ENCODE measurements around the gene CYP27A1.

The CYP27A1 gene

GRCh38 chr2:218859988-218860831 is 78.3 kb downstream of the CYP27A1 start:
- DNase-seq = no peak

DNA sequence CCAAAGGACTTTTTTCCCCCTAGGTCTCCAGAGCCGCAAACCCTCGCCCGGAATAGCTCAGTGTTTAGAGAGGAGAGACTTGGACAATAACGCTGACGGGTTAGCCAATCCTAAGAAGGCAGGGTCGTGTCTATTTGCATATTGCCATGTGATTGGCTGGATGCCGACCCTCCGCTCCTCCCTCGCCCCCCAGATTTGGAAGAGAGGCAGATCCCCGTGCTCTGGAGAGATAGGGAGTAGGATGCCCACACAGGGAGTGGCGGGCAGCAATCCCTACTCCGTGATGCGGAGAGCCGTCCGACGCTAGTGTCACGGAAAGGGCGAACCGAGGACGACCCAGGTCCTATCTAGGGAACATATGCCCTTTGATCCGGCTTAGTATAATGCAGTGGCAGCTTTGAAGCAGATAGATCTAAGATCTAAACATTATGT is 79.0 kb downstream of the CYP27A1 start:
- peak; percentile 88 for DNase-seq

GRCh38 chr2:218861645-218862318 is 79.8 kb downstream of the CYP27A1 start:
- DNase-seq = no peak

DNA sequence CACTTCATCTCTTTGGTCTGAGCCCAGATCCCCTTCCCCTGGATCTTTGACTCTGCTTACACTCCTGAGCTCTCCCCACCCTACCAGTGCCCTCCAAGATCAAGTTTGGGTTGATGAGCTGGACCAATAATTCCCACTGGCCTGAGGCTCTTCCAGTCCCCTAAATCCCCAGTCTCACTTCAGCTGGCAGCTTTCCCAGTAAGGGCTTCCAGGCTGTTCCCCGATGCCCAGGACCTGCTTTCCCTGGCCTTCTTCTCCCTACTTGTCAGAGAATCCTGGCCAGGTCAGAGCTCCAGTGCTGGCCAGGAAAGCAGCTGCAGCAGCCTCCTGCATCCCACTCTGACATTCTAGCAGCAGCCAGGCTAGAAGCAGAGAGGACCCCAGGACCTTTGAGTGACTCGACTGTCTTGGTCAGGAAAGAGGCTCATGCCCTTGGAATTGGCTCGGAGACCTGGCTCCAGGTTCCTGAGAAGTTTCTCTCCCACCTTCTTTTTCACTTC is 81.1 kb downstream of the CYP27A1 start:
- no peak for DNase-seq
